Endothelial cell of umbilical vein (primary cell): ENCODE data around the gene OXNAD1. TPM values are rescaled to one million over a fixed set of nuclear protein-coding genes. Genes with fewer than 3 reads are reported as not detected.

Experiments
- BruUV-seq: library from RNA; stranded (reverse); fragments of 400-500 nt; replicated peaks from 2 replicates; lab custom pipeline; 2021; lab: Mats Ljungman, UMichigan
- CTCF ChIA-PET: fragments of 300-600, 350-600 bp; sonication (Branson Sonifier 250); formaldehyde crosslinking; loops from one replicate; lab custom pipeline; 2021; ENCODE audit warnings: antibody characterized with exemption, inconsistent platforms; lab: Charles Lee
- POLR2A ChIA-PET: fragments of 300-600, 350-600 bp; sonication (Branson Sonifier 250); formaldehyde crosslinking; loops from one replicate; lab custom pipeline; 2021; ENCODE audit warnings: antibody characterized with exemption, inconsistent platforms; lab: Charles Lee
- DNase-seq: peaks from one replicate; pipeline ENCODE4 v3.0.0-alpha.2; 2011; ENCODE audit warnings: low read depth, low spot score
- FAIRE-seq: peaks from 2 replicates; lab custom pipeline; 2011; peaks lifted over from hg19 to GRCh38; lab: Jason Lieb, UNC
- H2AFZ ChIP-seq: 2 replicates; pipeline ENCODE4 v1.6.0; 2012; ENCODE audit warnings: low read depth, low read length, control low read depth, inconsistent platforms
- H3K27ac ChIP-seq: 2 replicates; pipeline ENCODE4 v1.5.1; 2011; ENCODE audit warnings: low read depth, mild to moderate bottlenecking, control low read depth, low read length, moderate library complexity; ENCODE audit not compliant: insufficient read depth
- H3K27me3 ChIP-seq, 2 experiments: 2 replicates each; pipeline versions ENCODE4 v1.6.0 to v1.6.1; 2011; ENCODE audit warnings: low read length in 2 of 2, mixed read lengths in 1 of 2; ENCODE audit not compliant: control insufficient read depth in 2 of 2, insufficient read depth in 2 of 2
- H3K36me3 ChIP-seq, 2 experiments: 2 replicates in 1 of 2; 3 replicates in 1 of 2; pipeline ENCODE4 v1.5.1; 2011; ENCODE audit warnings: low read length in 2 of 2, mild to moderate bottlenecking in 1 of 2, moderate library complexity in 1 of 2; ENCODE audit not compliant: control insufficient read depth in 2 of 2, insufficient read depth in 2 of 2; ENCODE audit errors: extremely low read depth in 1 of 2
- H3K4me1 ChIP-seq: 3 replicates; pipeline ENCODE4 v1.5.1; 2011; ENCODE audit warnings: mild to moderate bottlenecking, low read length; ENCODE audit not compliant: control insufficient read depth, insufficient read depth; ENCODE audit errors: extremely low read depth
- H3K4me2 ChIP-seq: 2 replicates; pipeline ENCODE4 v1.6.1; 2011; ENCODE audit warnings: low read length, control low read depth, mixed read lengths; ENCODE audit not compliant: insufficient read depth
- H3K4me3 ChIP-seq, 3 experiments: fragments of 200-600 bp in 1 of 3; sonication (generic), shearing (Covaris generic) in 1 of 3; replicated peaks in 1 of 3; 2 replicates each; pipeline ENCODE4 v1.5.1; 2011 to 2016; ENCODE audit warnings: control low read depth in 3 of 3, low read length in 3 of 3, mild to moderate bottlenecking in 2 of 3, inconsistent platforms in 1 of 3, low read depth in 1 of 3, moderate library complexity in 1 of 3; ENCODE audit not compliant: insufficient read depth in 1 of 3
- H3K79me2 ChIP-seq: 2 replicates; pipeline ENCODE4 v1.6.0; 2012; ENCODE audit warnings: low read length, inconsistent platforms; ENCODE audit not compliant: control insufficient read depth, insufficient read depth
- H3K9ac ChIP-seq: replicated peaks from 2 replicates; pipeline ENCODE3; 2011; ENCODE audit warnings: low read length, control low read depth; ENCODE audit not compliant: insufficient read depth; ENCODE audit errors: extremely low read depth
- H3K9me1 ChIP-seq: replicated peaks from 3 replicates; pipeline ENCODE4 v1.6.0; 2011; ENCODE audit warnings: mild to moderate bottlenecking, low read length; ENCODE audit not compliant: control insufficient read depth, insufficient read depth; ENCODE audit errors: extremely low read depth
- H3K9me3 ChIP-seq: replicated peaks from 2 replicates; pipeline ENCODE4 v1.5.1; 2012; ENCODE audit warnings: low read length, inconsistent platforms; ENCODE audit not compliant: control insufficient read depth, insufficient read depth
- H4K20me1 ChIP-seq: replicated peaks from 2 replicates; pipeline ENCODE3; 2011; ENCODE audit warnings: mild to moderate bottlenecking, low read length; ENCODE audit not compliant: control insufficient read depth, insufficient read depth; ENCODE audit errors: extremely low read depth
- CTCF ChIP-seq, 2 donors: IDR thresholded peaks; 1 replicate in 1 of 2; 2 replicates in 1 of 2; pipeline ENCODE4 v1.5.1; 2011; ENCODE audit warnings: low read length in 2 of 2, mild to moderate bottlenecking in 2 of 2, moderate library complexity in 2 of 2, control low read depth in 1 of 2, inconsistent platforms in 1 of 2, low read depth in 1 of 2; ENCODE audit not compliant: insufficient read depth in 1 of 2; ENCODE audit errors: extremely low read depth in 1 of 2
- EZH2 ChIP-seq: IDR thresholded peaks from 2 replicates; pipeline ENCODE4 v1.6.1; 2012; ENCODE audit warnings: borderline replicate concordance, low read depth, mild to moderate bottlenecking, moderate library complexity, low read length, inconsistent platforms; ENCODE audit not compliant: severe bottlenecking
- FOS ChIP-seq: IDR thresholded peaks from 2 replicates; pipeline ENCODE4 v1.6.1; 2011; ENCODE audit warnings: mild to moderate bottlenecking, low read length, moderate library complexity, borderline replicate concordance; ENCODE audit not compliant: insufficient read depth
- GATA2 ChIP-seq: IDR thresholded peaks from 2 replicates; pipeline ENCODE4 v1.7.0; 2011; ENCODE audit warnings: low read depth, mild to moderate bottlenecking, moderate library complexity, mixed read lengths, low read length; ENCODE audit not compliant: insufficient read length, insufficient read depth
- JUN ChIP-seq: IDR thresholded peaks from 2 replicates; pipeline ENCODE4 v1.6.1; 2011; ENCODE audit warnings: borderline replicate concordance, low read depth; ENCODE audit not compliant: insufficient read length, insufficient read depth
- MAX ChIP-seq: IDR thresholded peaks from 2 replicates; pipeline ENCODE4 v1.6.1; 2011; ENCODE audit not compliant: insufficient read depth, insufficient read length
- MYC ChIP-seq: IDR thresholded peaks from one replicate; pipeline ENCODE4 v1.6.1; 2011; ENCODE audit warnings: mild to moderate bottlenecking, low read depth, low read length
- POLR2A ChIP-seq: IDR thresholded peaks from 2 replicates; pipeline ENCODE4 v1.6.1; 2012; ENCODE audit warnings: low read depth, mild to moderate bottlenecking, control low read depth, low read length
- POLR2AphosphoS5 ChIP-seq: IDR thresholded peaks from 2 replicates; pipeline ENCODE4 v1.6.1; 2012; ENCODE audit warnings: low read depth, mild to moderate bottlenecking, control low read depth, low read length, moderate library complexity; ENCODE audit not compliant: insufficient read depth
- dilution Hi-C: fragments of 300-500 bp; cut with MboI; formaldehyde crosslinking; loops from one replicate; pipeline ENCODE4 v1.15.0; 2019; ENCODE audit warnings: low sequenced_read_pairs; ENCODE audit not compliant: extremely low pct_ligation_motif_present
- intact Hi-C: fragments of 100-400 bp; cut with micrococcal nuclease; formaldehyde crosslinking; loops from one replicate; pipeline ENCODE4 v1.10.0; 2022
- polyA plus RNA-seq, 4 experiments: library from polyadenylated mRNA; depleted of rRNA in 3 of 4; stranded (reverse) in 3 of 4; unstranded in 1 of 4; fragments of >200 nt; gene quantifications; 2 replicates each; pipeline versions ENCODE4 v1.2.1 to v1.2.3, GENCODE V29; 2011 to 2012; ENCODE audit warnings: missing spikeins in 1 of 4
- total RNA-seq: library from RNA; stranded (reverse); gene quantifications from 2 replicates; pipeline ENCODE4 v1.2.3, GENCODE V29; 2021

OXNAD1 gene
- total and polyA plus RNA-seq, 2 donors (not counting 3 experiments of a cell fraction or from before 2014, with no cell fraction given), result 5.5 to 9.7 TPM

GRCh38 chr3:16304061-16305010 lies 39.3 kb downstream of the OXNAD1 start:
- TF ChIP-seq GATA2 (no peak), MAX (no peak), POLR2A (no peak)
- Histone ChIP-seq H2AFZ (no peak overlapping the region), H3K9ac (no peak overlapping the region), H4K20me1 (peaks cover 2% of the 10 kb centered on the region), H3K27me3 (no peaks in the 10 kb centered on the region), H3K4me2 (no peak overlapping the region), H3K9me3 (no peaks in the 10 kb centered on the region), H3K27ac (no peak overlapping the region), H3K36me3 (peaks cover 0 to 2% of the 10 kb centered on the region in 2 experiments), H3K79me2 (no peaks in the 10 kb centered on the region), H3K4me3 (no peak overlapping the region), H3K9me1 (no peaks in the 10 kb centered on the region), H3K4me1 (no peaks in the 10 kb centered on the region)
- no TSS peak for BruUV-seq
- POLR2A ChIA-PET, result no interaction called here
- FAIRE-seq, result peak; percentile 31
- DNase-seq, result no peak
- intact Hi-C loops (loop anchor here (5.0 kb wide), 1 partner anchor 213 kb away; no protein-coding TSS in a partner anchor), dilution Hi-C loops (no loop called here)
- CTCF ChIA-PET, result interaction anchor here (1.2 to 4.2 kb wide), 4 partner anchors 14 to 225 kb away, joined by 3 to 21 read pairs (median 9); no protein-coding TSS in a partner anchor

GRCh38 chr3:16305111-16305541 lies 40.1 kb downstream of the OXNAD1 start:
- H3K36me3 ChIP-seq, result peaks cover 0 to 2% of the 10 kb centered on the region in 2 experiments
- POLR2A ChIA-PET, result no interaction called here
- H3K79me2 ChIP-seq, result no peaks in the 10 kb centered on the region
- H3K4me3 ChIP-seq, result no peak overlapping the region
- peaks cover 2% of the 10 kb centered on the region for H4K20me1 ChIP-seq
- TF ChIP-seq GATA2, result no peak
- TF ChIP-seq CTCF (IDR thresholded peaks at IDR 0.05; ENCODE audit: extremely low read depth in 1 of 2, insufficient read depth in 1 of 2, low read depth in 1 of 2, low read length in 2 of 2), result no peak
- TF ChIP-seq EZH2, result no peak
- no peak for TF ChIP-seq JUN
- no peak for TF ChIP-seq MYC
- no peak for TF ChIP-seq POLR2AphosphoS5
- no peak for TF ChIP-seq POLR2A
- TF ChIP-seq MAX, result no peak
- TF ChIP-seq FOS, result no peak
- no peak overlapping the region for H3K4me2 ChIP-seq
- intact Hi-C loops, result loop anchor here (5.0 kb wide), 1 partner anchor 212 kb away; no protein-coding TSS in a partner anchor
- DNase-seq, result no peak
- H3K4me1 ChIP-seq, result peaks cover 4% of the 10 kb centered on the region
- no peak overlapping the region for H3K27ac ChIP-seq
- H3K9ac ChIP-seq, result no peak overlapping the region
- dilution Hi-C loops, result no loop called here
- no peaks in the 10 kb centered on the region for H3K27me3 ChIP-seq
- no peak overlapping the region for H2AFZ ChIP-seq
- no peak for FAIRE-seq
- BruUV-seq, result no TSS peak
- H3K9me3 ChIP-seq, result no peaks in the 10 kb centered on the region
- no peaks in the 10 kb centered on the region for H3K9me1 ChIP-seq
- CTCF ChIA-PET, result interaction anchor here (1.2 to 4.2 kb wide), 3 partner anchors 14 to 212 kb away, joined by 3 to 21 read pairs (median 13); no protein-coding TSS in a partner anchor
